HG03457 (cell line): Measurements from ENCODE around the gene CTSA.

ENCODE experiments used
- ATAC-seq: cut with Tn5 transposase; IDR thresholded peaks from one replicate; pipeline ENCODE4 v1.9.1; 2021; ENCODE audit warnings: moderate number of reproducible peaks; ENCODE audit not compliant: unreplicated experiment

Gene CTSA

DNA sequence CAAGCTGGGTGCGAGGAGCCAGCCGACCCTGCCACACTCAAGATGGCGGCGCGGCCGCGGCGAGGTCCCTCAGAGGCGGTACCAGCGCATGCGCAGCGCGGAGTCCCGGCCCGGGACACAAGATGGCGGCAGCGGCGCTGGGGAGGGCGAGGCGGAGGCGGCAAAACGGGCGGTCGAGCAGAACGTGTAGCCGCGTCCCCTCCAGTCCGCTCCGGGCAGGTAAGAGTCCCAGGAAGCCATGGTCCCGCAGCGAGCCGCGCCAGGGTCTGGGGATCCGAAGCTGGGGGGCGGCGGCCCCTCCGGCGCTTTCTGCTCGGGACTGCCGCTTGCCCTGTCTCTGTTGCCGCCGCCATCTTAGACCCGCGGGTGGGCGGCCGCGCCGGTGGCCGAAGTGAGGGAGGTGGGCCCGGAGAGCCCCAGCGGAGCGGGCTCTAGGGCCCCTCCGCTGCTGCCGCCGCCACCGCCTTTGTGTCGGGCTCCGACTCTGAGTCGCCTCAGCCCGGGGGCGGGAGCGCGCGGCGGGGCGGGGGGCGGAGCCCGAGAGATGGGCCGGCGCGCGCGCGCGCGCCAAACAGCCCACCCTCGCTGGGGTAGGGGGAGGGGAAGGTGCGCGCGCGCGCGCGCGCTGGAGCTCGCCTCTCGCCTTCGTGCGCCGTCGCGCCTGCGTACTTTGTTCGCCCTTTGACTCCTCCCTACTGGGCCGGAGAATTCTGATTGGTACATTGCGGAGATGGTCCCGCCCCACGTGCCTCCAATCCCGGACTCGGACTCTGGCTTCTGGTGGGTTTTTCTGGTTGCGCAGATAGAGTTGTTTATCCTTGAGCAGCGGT is 43.7 kb downstream of the CTSA start, which contains the start of gene PCIF1:
TSS of gene PCIF1 (plus strand) at position 98 of the 830 bp plus-strand sequence. CDS start 4,317 bp downstream, outside the sequence.
- peak; percentile 60 for ATAC-seq

DNA sequence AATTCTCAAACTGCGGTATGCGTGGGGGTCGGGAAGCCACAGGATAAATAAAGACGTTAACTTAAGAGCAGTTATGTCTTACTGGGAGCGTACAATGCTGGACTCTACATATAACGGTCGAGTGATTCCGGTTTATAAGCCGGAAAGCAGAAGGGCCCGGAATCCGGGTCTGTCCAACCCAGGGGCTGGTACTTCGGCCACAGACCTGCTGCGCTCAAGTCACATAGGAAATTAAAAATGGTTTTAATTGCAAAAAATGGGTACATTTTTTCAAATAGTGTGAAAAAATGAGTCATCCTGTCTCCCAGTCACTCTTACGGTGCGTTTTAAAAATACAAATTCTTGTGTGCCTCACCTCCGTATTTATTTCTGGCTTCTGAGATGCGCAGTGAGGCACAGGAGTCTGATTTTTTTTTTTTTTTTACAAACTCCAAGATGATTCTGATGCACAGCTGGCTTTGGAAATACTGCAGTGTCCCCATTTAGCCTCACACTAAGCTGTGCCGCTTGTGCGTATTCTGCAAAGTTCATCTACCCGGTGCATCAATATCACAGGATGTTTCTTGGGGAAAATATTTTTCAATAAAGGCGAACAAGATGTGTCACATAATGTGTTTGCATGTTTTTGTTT is 44.4 kb downstream of the CTSA start:
- ATAC-seq: peak; percentile 3

DNA sequence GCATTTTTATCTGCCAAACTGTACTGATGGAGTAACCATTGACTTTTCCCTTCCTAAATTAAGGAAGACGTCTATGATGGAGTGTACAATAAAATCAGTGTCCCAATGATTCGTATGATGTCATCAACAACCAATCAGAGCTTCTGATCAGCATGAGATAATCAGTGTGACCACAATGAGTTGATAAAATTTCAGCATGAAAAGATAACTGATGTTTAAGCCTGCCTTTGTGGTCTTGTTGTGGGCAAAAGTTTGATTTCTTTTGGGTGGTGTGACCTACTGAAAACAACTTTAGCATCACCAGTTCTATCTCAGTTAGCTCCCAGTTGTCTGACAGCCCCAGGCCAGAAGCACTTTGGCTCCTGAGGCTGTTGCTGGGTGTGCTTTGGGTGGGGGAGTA is 46.6 kb downstream of the CTSA start:
- ATAC-seq: no peak

DNA sequence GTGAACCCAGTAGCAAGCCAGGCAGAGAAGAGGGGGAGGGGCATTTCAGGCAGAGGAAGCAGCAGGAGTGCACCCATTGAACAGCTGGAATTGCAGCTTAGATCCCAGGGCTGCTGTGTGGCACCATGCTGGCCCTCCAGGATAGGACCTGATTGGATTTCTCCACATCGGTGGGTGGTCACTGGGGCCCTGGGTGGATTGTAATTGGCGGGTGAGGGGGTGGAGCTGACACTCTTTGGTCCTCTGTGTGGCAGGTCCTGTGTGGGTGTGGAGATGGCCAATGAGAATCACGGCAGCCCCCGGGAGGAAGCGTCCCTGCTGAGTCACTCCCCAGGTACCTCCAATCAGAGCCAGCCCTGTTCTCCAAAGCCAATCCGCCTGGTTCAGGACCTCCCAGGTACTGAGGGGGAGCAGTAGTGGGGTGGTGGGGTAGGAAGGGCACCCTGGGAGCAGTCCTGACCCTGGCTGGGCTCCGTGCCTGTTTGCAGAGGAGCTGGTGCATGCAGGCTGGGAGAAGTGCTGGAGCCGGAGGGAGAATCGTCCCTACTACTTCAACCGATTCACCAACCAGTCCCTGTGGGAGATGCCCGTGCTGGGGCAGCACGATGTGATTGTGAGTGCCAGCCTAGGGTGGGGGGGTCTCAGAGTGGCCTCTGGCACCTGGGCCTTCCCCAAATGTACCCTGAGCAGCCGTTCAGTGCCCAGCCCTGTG is 47.7 kb downstream of the CTSA start:
- no peak for ATAC-seq

DNA sequence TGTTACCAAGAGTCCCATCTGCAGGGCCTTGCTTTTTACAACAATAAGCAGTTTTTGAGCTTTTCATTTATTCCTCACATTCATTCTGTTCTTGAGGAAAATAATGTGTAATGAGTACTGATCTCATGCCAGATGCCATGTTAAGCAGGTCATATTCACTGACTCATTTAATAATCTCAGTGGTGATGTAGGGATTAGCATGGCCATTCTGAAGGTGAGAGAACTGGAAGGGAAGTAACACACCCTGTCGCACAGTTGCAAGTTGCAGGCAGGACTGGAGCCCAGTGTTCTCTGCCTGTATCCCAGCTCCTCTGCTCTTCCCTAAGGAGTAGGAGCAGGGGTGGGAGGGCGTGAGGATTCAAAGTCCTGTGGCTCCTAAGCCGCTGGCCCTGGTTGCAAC is 48.9 kb downstream of the CTSA start:
- no peak for ATAC-seq

DNA sequence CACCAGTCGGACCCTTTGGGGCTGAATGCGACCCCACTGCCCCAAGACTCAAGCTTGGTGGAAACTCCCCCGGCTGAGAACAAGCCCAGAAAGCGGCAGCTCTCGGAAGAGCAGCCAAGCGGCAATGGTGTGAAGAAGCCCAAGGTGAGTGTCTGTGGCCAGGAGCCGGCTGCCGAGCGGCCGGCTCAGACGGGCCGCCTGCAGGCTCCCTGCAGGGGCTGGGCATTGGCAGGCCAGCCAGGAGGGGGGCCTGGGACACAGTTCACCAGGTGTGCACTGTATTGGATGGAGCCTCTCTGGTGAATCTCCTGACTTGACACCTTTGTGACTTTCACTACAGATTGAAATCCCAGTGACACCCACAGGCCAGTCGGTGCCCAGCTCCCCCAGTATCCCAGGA is 49.3 kb downstream of the CTSA start:
- no peak for ATAC-seq

DNA sequence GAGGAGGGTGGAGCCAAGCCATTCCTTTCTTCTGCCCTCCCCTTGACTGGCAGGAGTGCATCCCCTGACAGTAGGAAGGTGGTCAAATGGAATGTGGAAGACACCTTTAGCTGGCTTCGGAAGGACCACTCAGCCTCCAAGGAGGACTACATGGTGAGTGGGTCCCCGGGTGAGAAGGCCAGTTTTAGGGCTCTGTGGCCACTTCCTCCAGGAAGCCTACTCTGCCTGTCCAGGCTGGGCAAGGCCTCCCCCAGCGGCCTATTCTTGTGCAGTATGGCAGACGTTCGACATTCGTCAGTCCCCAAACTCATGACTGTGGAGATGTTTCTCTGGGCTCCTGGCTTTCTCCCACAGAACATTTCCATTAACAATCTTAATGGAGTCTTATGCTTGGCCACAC is 52.5 kb downstream of the CTSA start:
- ATAC-seq: no peak

DNA sequence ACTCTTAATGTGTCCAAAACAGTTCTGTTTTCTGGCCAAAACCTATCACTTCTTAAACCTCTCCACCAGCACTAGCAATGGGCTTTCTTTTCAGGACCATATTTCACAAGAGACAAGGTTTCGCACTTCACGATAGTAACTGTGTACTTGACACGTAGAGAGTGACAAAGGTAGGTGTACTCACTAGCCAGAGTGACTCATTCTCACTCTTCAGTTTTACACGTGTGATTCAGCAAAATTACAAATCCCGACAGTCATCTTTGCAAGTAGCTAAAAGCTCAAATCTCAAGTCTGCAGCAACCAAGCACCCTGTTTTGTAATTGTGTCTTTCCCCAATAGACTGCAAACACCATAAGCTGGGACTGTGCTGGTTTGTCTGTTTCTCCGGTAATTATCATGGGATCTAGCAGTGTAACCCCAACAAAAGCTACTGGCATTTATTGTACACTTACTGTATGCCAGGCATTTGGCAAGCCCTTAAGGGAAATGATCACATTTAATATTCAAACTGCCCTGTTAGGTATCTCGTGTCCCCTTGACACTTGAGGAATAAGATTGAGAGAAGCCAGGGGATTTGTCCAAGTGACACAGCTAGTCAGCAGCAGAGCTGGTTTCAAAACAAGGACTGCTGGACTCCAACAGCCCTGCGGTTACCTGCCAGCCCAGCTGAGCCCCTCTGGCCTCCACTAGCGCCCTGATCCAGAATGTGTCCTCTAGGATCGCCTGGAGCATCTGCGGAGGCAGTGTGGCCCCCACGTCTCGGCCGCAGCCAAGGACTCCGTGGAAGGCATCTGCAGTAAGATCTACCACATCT is 53.2 kb downstream of the CTSA start:
- no peak for ATAC-seq

DNA sequence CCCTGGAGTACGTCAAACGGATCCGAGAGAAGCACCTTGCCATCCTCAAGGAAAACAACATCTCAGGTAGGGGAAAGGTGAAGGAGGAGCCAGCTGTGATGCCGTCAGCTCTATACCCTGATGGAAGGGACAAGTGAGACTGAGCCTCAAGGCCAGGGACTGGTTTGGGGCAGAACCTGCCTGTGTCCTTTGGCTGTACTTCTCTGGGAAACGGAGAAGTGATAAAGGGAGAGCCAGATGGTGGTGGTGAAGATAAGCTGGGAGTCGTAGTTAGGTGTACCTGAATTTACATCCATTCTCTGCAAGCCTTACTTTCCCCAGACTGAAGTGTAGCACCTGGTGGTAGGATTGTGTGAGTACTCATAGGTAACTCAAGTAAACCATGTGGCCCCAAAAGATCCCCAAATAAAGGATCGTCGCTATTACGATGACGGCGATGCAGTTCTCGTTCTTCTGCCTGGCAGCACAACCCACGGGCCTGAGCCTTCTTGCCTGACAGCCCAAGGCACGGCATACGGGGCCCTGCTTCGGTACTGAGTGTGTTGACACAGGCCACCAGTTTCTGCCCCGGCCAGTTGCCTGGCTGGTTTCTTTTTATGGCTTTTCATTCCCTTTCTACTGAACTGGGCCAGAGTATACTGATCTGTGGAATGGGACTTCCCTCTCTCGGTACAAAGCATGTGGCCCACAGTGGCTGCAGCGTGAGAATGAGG is 54.0 kb downstream of the CTSA start:
- no peak for ATAC-seq

DNA sequence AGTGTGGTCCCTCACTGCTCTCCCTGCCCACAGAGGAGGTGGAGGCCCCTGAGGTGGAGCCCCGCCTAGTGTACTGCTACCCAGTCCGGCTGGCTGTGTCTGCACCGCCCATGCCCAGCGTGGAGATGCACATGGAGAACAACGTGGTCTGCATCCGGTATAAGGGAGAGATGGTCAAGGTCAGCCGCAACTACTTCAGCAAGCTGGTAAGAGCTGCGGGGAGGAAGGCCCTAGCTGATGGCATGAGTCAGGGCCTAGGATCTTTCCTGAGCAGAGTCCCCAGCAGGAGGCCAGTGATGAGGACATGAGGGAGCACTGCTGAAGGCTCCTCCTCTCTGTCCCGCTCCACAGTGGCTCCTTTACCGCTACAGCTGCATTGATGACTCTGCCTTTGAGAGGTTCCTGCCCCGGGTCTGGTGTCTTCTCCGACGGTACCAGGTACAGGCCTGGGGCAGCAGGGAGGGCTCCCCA is 54.6 kb downstream of the CTSA start:
- ATAC-seq: no peak

DNA sequence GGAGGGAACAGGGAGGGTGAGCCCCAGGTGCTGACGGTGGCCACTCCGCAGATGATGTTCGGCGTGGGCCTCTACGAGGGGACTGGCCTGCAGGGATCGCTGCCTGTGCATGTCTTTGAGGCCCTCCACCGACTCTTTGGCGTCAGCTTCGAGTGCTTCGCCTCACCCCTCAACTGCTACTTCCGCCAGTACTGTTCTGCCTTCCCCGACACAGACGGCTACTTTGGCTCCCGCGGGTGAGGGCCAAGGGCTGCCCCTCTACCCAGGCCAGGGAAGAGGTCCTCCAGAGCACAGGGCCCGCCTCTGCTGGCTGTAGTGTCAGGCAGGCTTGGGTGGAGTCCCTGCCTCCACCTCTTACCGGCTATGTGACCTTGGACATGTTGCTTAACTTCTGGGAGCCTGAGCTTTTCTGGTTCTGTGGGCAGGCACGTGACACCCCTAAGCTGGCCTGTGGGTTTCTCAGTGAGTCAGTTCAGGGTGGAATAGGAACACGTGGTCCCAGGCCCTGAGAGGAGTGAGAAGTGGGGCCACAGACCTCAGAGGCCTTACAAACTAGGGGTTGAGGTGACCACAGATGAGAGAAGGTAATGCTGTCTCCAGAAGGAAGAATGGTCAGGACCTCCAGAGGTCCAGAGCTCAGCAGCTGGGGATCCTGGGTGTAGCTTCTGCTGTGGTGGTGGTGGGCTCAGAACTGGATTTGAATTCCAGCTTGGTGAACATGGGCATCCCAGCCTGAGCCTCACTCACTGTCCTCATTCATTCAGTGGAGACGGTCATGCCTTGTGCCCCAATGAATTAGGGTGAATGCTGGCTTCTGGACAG is 55.2 kb downstream of the CTSA start:
- no peak for ATAC-seq

DNA sequence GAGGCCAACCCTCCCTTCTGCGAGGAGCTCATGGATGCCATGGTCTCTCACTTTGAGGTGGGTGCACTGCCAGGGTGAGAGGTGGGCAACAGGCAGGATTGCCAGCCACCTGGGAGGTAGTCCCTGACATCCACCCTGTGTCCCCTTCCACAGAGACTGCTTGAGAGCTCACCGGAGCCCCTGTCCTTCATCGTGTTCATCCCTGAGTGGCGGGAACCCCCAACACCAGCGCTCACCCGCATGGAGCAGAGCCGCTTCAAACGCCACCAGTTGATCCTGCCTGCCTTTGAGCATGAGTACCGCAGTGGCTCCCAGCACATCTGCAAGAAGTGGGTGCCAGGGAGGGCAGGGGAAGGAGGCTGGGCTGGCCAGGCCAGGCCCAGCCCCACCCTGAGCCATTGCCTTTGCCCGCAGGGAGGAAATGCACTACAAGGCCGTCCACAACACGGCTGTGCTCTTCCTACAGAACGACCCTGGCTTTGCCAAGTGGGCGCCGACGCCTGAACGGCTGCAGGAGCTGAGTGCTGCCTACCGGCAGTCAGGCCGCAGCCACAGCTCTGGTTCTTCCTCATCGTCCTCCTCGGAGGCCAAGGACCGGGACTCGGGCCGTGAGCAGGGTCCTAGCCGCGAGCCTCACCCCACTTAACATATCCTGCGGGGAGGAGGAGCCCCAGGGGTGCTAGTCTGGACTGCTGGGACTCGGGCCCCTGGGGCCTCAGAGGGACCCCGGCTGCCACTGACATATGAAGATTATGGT is 56.2 kb downstream of the CTSA start:
- ATAC-seq: no peak

DNA sequence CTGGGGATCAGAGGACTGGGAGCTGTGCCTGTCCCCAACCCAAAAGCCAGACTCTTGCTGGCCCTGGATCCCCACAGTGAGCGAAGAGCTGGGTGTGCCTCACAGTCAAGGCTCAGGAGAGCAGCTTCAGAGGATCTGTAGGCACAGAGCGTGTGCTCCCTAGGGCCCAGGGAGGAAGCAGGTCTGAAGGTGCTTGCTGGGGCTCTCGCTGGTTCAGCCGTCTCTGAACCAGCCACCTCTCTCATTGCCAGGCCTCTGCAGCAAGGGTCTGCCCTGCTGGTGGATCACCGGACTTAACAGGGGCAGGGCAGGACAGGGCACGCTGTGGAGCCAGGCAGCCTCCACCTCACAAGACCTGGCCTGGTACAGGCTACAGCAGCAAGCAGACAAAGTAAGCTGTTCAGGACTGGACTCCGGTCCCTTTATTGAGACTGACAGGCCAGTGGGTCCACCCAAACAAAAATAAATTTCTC is 57.2 kb downstream of the CTSA start:
- ATAC-seq: no peak
